Ishikawa (cell line): Measurements from ENCODE around the gene PITPNM1.
A peak's percentile ranks its signal among the peaks of the same experiment; 100 is the strongest.

Experiments used
- CEBPB ChIP-seq: IDR thresholded peaks from 2 replicates; pipeline ENCODE4 v1.6.1; 2012
- CREB1 ChIP-seq: IDR thresholded peaks from 2 replicates; pipeline ENCODE4 v1.6.1; 2012; ENCODE audit warnings: low read depth
- EGR1 ChIP-seq: IDR thresholded peaks from 2 replicates; pipeline ENCODE4 v1.6.1; 2012
- EP300 ChIP-seq: IDR thresholded peaks from 2 replicates; pipeline ENCODE4 v1.6.1; 2012; ENCODE audit warnings: borderline replicate concordance
- FOXM1 ChIP-seq: IDR thresholded peaks from 2 replicates; pipeline ENCODE4 v1.6.1; 2012; ENCODE audit warnings: low read depth, borderline replicate concordance
- NFIC ChIP-seq: IDR thresholded peaks from 2 replicates; pipeline ENCODE4 v1.6.1; 2012
- RAD21 ChIP-seq: IDR thresholded peaks from 2 replicates; pipeline ENCODE4 v1.6.1; 2012; ENCODE audit warnings: low read depth
- REST ChIP-seq: IDR thresholded peaks from 2 replicates; pipeline ENCODE4 v1.6.1; 2012; ENCODE audit warnings: low read depth, mild to moderate bottlenecking
- TAF1 ChIP-seq: IDR thresholded peaks from 2 replicates; pipeline ENCODE4 v1.6.1; 2012; ENCODE audit warnings: low read depth, mild to moderate bottlenecking
- TCF12 ChIP-seq: IDR thresholded peaks from 2 replicates; pipeline ENCODE4 v1.6.1; 2012; ENCODE audit warnings: low read depth
- TEAD4 ChIP-seq: IDR thresholded peaks from 2 replicates; pipeline ENCODE4 v1.6.1; 2012
- YY1 ChIP-seq: IDR thresholded peaks from 2 replicates; pipeline ENCODE4 v1.6.1; 2012; ENCODE audit warnings: low read depth
- ZBTB7A ChIP-seq: IDR thresholded peaks from 2 replicates; pipeline ENCODE4 v1.6.1; 2012; ENCODE audit warnings: low read depth
- TF ChIP-seq, protein P1 (sequence below): IDR thresholded peaks from 2 replicates; pipeline ENCODE4 v1.6.1; 2012
- TF ChIP-seq, protein P2 (sequence below): IDR thresholded peaks from 2 replicates; pipeline ENCODE4 v1.6.1; 2012

PITPNM1 gene

GRCh38 chr11:67484847-67485311, 20.3 kb downstream of the PITPNM1 start:
- TF ChIP-seq CEBPB = no peak

DNA sequence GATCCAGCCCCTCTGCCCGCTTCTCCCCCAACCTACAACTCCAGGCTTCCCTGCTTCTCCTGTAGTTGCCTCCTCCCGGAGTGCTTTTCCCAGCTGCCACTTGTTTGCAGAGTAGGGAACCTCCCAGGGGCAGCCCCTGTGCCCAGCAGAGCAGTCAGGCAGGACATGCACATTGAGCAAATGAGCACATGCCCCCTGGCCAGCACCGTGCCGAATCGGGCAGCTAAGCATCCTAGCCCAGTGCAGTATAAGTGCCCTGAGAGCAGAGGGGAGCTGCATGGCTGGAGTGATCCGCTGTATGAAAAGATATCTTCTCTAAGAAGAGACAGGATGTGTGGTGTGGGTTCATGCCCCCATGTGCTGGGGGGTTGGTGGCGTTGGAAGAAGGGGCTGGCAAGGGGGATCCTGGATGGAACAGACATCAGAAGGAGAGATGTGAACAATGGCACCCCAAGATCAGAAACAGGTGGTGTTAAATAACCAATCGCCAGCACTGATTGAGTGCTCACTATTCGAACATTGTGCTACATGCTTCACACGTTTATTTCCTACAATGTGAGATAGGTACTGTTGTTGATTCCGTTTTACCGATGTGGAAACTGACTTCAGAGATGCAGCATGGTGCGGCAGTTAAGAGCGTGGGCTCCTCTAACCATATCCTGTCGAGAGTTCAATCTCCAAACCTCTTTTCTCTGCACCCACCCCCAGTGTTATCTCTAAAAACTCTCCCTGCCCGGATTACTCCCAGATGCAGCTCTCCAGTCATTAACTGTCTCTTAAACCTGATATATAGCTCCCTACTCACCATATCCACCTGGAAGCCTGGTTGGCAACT, 21.1 kb downstream of the PITPNM1 start:
- TF ChIP-seq ZBTB7A = no peak
- TF ChIP-seq CREB1 = no peak
- TF ChIP-seq NFIC = no peak
- no peak for TF ChIP-seq TCF12
- no peak for TF ChIP-seq TEAD4
- no peak for TF ChIP-seq FOXM1
- TF ChIP-seq EP300 = no peak
- TF ChIP-seq CEBPB = no peak
- TF ChIP-seq TAF1 = no peak
- TF ChIP-seq, protein P1, sequence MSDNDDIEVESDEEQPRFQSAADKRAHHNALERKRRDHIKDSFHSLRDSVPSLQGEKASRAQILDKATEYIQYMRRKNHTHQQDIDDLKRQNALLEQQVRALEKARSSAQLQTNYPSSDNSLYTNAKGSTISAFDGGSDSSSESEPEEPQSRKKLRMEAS = no peak
- TF ChIP-seq YY1 = no peak
- no peak for TF ChIP-seq EGR1
- TF ChIP-seq, protein P2, sequence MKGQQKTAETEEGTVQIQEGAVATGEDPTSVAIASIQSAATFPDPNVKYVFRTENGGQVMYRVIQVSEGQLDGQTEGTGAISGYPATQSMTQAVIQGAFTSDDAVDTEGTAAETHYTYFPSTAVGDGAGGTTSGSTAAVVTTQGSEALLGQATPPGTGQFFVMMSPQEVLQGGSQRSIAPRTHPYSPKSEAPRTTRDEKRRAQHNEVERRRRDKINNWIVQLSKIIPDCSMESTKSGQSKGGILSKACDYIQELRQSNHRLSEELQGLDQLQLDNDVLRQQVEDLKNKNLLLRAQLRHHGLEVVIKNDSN = no peak
- no peak for TF ChIP-seq REST
- TF ChIP-seq RAD21 = no peak

DNA sequence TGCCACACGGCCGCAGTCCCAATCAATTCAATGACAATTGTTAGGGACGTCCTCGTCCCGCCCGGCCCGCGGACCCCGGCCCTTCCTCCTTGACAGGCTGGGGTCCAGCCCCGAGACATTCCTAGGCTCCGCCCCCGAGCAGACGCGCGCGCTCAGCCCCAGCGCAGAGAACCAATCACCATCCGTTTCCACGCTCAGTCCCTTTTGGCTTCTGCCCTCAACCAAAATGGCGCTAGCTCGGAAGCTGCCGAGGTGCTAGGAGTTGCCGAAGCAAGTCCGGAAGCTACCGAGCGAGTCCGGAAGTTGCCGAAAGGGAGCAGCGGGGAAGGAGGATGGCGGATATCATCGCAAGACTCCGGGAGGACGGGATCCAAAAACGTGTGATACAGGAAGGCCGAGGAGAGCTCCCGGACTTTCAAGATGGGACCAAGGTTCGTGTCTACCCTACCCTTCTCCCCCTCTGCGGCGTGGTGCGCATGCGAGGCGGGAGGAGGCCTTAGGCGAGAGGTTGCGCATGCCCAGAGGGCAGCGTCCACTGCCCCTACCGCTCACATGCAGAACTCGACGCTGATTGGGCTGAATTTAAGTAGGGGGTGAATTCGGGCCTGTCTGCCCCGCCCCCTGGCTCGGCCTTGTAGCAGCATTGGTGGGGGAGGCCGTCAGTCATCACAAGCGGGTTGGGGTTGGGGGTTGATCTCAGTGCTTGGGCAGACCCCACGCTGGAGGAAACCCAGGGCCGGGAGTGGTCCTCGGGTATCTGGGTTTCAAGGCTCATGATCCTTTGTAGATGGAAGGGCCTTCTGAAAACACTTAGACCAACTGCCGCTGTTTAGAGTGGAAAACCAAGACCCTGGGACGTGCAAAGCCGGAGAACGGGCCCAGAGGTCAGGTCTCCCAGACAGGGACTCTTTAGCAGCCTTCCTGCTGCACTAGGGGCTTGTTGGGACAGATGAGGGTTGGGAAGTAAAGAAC, 22.1 kb downstream of the PITPNM1 start, which contains the start of gene AIP:
AIP (plus strand) TSS at position 200 of the 972 bp plus-strand sequence; CDS start at position 333, 133 bp downstream.
- TF ChIP-seq TAF1 = peak; percentile 57
- no peak for TF ChIP-seq REST
- TF ChIP-seq TCF12 = peak; percentile 38; the same call in 1 of the 2 replicates
- no peak for TF ChIP-seq EGR1
- peak; percentile 99 for TF ChIP-seq YY1
- peak; percentile 89 for TF ChIP-seq ZBTB7A
- TF ChIP-seq RAD21 = no peak
- TF ChIP-seq, protein P2 = no peak
- 0 out of 2 replicates have a peak, but pooled peaks have one; percentile 35 for TF ChIP-seq TEAD4
- TF ChIP-seq, protein P1 = peak; percentile 100
- TF ChIP-seq CREB1 = peak; percentile 59
- no peak for TF ChIP-seq EP300
- TF ChIP-seq FOXM1 = no peak
- no peak for TF ChIP-seq NFIC
- TF ChIP-seq CEBPB = no peak

- TF ChIP-seq, protein P2 = no peak
- TF ChIP-seq NFIC (no peak), TCF12 (no peak), RAD21 (no peak), TEAD4 (no peak), REST (no peak), TAF1 (no peak), EP300 (no peak), FOXM1 (no peak), EGR1 (no peak), ZBTB7A (no peak), CEBPB (no peak)
- TF ChIP-seq, protein P1 = no peak
These were observed 22.8 kb downstream of the PITPNM1 start for GRCh38 chr11:67482275-67482826.
